Brain microvascular endothelial cell (primary cell): ENCODE data around the gene CLDN2.

Source experiments
- DNase-seq: peaks from one replicate; pipeline ENCODE4 v3.0.0-alpha.2; 2020
- H3K27ac ChIP-seq: fragments of 250-450 bp; sonication (Bioruptor Pico); 2 replicates; pipeline ENCODE4 v1.5.1; 2020; ENCODE audit warnings: mild to moderate bottlenecking, moderate library complexity
- H3K27me3 ChIP-seq: fragments of 250-450 bp; sonication (Bioruptor Pico); replicated peaks from 2 replicates; pipeline ENCODE4 v1.5.1; 2020; ENCODE audit warnings: mild to moderate bottlenecking
- H3K36me3 ChIP-seq: fragments of 250-450 bp; sonication (Bioruptor Pico); replicated peaks from 2 replicates; pipeline ENCODE4 v1.5.1; 2020; ENCODE audit warnings: mild to moderate bottlenecking
- H3K4me3 ChIP-seq: 2 replicates; pipeline ENCODE4 v1.5.1; 2011; ENCODE audit warnings: low read depth, mild to moderate bottlenecking, control low read depth, low read length, moderate library complexity
- in situ Hi-C: cut with HindIII; loops from 2 replicates; pipeline ENCODE4 v1.10.0; 2017; ENCODE audit warnings: low sequenced_read_pairs, low pct_ligation_motif_present
- TF ChIP-seq, protein P1 (sequence below): IDR thresholded peaks from 2 replicates; pipeline ENCODE4 v1.5.1; 2011; ENCODE audit warnings: low read depth, mild to moderate bottlenecking, moderate library complexity, low read length, control low read depth, inconsistent platforms; ENCODE audit errors: missing control alignments

CLDN2 gene

DNA sequence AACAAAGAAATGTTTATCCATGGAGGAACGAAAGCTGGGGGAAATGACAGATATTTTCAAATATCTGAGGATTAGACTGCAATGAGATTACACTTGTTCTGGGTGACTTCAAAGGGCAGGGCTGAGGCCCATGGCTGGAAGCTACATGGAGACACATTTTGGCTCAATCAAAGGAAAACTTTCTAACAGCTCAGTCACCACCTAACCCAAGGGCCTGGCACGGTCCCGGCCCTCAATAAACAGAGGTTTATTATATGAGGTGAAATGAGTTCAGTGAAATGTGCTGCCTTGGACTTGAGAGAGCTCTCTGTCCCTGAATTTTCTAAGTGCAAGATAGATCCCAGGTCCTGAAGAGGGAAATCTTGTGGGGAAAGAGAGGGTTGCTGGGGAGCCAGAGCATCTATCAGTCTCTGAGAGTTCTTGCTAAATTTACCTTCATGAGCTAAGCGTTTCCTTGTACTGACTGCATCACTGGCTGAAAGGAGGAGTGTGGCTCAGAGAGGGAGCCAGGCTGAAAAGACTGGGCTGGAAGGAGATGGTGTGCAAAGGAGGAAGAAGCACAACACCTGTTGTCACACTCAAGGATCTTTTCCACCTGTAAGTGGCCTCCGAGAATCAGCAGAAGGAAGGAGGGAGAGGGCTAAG, 15.0 kb upstream of the CLDN2 start:
- in situ Hi-C loops: no loop called here
- Histone ChIP-seq H3K27ac (no peak overlapping the region), H3K27me3 (no peaks in the 10 kb centered on the region), H3K4me3 (no peak overlapping the region), H3K36me3 (no peaks in the 10 kb centered on the region)
- DNase-seq: no peak
- TF ChIP-seq, protein P1, sequence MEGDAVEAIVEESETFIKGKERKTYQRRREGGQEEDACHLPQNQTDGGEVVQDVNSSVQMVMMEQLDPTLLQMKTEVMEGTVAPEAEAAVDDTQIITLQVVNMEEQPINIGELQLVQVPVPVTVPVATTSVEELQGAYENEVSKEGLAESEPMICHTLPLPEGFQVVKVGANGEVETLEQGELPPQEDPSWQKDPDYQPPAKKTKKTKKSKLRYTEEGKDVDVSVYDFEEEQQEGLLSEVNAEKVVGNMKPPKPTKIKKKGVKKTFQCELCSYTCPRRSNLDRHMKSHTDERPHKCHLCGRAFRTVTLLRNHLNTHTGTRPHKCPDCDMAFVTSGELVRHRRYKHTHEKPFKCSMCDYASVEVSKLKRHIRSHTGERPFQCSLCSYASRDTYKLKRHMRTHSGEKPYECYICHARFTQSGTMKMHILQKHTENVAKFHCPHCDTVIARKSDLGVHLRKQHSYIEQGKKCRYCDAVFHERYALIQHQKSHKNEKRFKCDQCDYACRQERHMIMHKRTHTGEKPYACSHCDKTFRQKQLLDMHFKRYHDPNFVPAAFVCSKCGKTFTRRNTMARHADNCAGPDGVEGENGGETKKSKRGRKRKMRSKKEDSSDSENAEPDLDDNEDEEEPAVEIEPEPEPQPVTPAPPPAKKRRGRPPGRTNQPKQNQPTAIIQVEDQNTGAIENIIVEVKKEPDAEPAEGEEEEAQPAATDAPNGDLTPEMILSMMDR: no peak

DNA sequence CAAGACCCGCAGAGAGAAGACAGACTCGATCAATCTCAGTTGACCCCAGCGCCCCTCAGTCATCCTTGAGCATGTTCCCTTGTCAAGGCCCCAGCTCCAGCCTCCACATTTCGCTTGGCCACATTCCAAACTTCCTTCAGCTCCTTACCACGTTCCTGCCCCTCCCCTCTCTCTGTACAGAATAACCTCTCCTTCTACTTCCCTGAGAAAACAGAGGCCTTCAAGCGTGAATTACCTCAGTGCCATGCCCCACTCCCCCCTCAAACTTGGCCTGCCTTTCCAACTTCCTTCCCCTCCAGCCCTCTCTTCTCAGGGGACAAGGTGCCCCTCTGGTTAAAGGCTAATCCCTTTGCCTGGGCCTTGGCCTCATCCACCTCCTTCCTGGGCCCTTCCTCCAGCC, 13.8 kb upstream of the CLDN2 start:
- no peak for DNase-seq
- Histone ChIP-seq H3K36me3 (no peaks in the 10 kb centered on the region), H3K4me3 (no peak overlapping the region), H3K27ac (no peak overlapping the region), H3K27me3 (no peaks in the 10 kb centered on the region)
- TF ChIP-seq, protein P1: no peak
- in situ Hi-C loops: no loop called here

DNA sequence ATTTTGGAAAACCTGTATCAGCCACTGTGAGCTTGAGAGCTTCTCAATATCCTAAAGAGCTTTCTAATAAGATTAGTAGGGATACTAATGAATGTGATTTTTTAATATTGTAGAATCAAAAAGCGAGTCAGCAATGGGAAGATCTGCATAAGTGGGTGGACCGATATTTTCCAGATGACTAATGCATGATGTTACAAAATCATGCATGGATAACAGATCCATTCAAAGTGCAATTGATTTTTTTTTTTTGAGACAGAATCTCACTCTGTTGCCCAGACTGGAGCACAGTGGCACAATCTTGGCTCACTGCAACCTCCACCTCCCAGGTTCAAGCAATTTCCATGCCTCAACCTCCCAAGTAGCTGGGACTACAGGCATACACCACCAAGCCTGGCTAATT, 7.3 kb upstream of the CLDN2 start:
- no peaks in the 10 kb centered on the region for H3K36me3 ChIP-seq
- DNase-seq: no peak
- in situ Hi-C loops: no loop called here
- H3K4me3 ChIP-seq: no peak overlapping the region
- no peaks in the 10 kb centered on the region for H3K27me3 ChIP-seq
- no peak overlapping the region for H3K27ac ChIP-seq
- TF ChIP-seq, protein P1: no peak

DNA sequence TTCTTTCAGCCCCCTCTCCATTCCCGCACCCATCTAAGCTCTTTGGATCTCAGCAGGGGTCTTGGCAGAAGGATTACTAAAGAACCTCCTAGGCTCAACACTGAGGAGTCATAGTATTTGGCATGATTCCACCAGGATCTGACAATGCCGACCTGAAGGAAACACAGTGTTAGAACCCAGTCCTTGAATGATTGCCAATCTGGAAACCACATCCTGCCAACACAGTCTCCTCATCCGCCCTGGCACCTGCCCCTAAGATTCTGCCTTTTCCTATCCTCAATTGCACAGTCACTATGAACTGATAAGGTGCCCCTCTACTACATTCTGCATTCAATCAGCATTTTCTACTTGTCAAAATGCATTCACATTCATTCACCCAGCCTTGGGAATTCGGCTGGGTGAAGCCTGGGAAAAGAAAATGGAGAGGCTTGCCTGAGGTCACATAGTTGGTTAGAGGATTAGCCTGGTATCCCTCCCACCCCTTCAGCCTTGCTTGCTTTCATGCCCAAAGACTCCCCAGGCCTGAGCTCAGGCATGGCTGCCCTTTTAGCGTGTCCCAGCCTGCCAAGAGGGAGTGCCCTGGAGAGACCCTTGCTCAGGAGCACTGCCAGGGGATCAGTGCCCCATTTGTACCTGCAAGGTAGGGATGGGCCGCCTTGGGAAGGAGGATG, 2.2 kb upstream of the CLDN2 start:
- peak; percentile 43 for DNase-seq
- H3K27ac ChIP-seq: no peak overlapping the region
- H3K4me3 ChIP-seq: no peak overlapping the region
- TF ChIP-seq, protein P1: no peak
- in situ Hi-C loops: no loop called here
- H3K27me3 ChIP-seq: no peaks in the 10 kb centered on the region
- no peaks in the 10 kb centered on the region for H3K36me3 ChIP-seq

DNA sequence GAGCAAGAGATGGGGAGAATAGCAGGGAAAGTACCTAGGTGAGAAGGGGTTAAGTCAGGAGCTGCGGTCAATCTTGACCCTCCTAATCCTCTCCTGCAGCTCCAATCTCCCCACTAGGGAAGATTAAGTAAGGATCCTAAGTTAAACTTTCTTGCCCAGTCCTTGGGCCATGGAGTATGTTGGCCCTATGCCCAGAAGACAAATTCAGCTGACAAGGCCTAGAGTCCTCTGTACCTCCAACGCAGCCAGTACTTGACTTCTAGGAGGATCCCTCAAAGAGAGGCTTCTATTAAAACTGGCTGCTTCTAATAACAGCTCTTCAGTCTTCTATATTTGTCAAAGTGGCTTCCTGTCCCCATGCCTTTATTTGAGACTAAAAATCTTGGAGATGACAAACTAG, 1.4 kb downstream of the CLDN2 start:
- Histone ChIP-seq H3K27me3 (no peaks in the 10 kb centered on the region), H3K27ac (no peak overlapping the region), H3K4me3 (no peak overlapping the region), H3K36me3 (no peaks in the 10 kb centered on the region)
- DNase-seq: no peak
- in situ Hi-C loops: no loop called here
- TF ChIP-seq, protein P1: no peak

DNA sequence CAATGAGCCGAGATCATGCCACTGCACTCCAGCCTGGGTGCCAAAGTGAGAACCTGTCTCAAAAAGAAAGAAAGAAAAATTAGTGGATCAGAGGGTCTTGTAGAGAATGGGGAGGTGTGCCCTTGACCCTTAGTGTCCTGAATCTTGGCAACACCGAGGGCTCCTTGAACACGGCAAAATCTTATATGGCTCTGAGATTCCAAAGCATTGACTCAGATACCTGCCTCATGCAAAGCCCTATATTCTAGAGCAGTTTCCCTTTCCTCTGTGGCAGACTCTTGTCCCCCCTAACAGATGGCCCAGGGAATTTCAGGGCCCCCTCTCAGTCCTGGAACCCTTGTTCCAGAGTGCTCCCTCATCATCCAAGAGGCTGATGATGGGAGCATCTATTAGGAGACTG, 6.8 kb downstream of the CLDN2 start:
- no peaks in the 10 kb centered on the region for H3K27me3 ChIP-seq
- in situ Hi-C loops: no loop called here
- TF ChIP-seq, protein P1: no peak
- no peak overlapping the region for H3K4me3 ChIP-seq
- no peaks in the 10 kb centered on the region for H3K36me3 ChIP-seq
- DNase-seq: no peak
- no peak overlapping the region for H3K27ac ChIP-seq
